ENCODE measurements around the gene ZCWPW1.

The ZCWPW1 gene

GRCh38 chr7:100413889-100414288, 14.6 kb downstream of the ZCWPW1 start:
- TF ChIP-seq CTCF (IDR thresholded peaks at IDR 0.05; ENCODE audit: extremely low read depth, missing control alignments): no peak
- no peak for DNase-seq (ENCODE audit: low spot score)

GRCh38 chr7:100413346-100413745, 15.2 kb downstream of the ZCWPW1 start:
- DNase-seq (ENCODE audit: low spot score): no peak
- TF ChIP-seq CTCF (IDR thresholded peaks at IDR 0.05; ENCODE audit: extremely low read depth, missing control alignments): no peak

DNA sequence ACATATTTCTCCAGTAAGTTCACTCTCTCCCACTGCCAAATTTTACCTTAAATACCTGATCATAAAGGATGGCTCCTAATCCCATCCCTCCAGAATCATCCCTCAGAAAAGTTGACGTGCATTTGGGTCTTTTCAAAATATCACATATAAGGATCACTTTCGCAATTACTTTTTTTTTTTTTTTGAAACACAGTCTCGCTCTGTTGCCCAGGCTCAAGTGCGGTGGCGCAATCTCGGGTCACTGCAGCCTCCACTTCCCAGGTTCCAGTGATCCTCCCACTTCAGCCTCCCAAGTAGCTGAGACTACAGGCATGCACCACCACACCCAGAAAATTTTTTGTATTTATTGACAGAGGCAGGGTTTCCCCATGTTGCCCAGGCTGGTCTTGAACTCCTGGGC, 17.4 kb downstream of the ZCWPW1 start:
- DNase-seq (ENCODE audit: low spot score): no peak
- no peak for TF ChIP-seq CTCF (IDR thresholded peaks at IDR 0.05; ENCODE audit: extremely low read depth, missing control alignments)

- DNase-seq (ENCODE audit: low spot score): peak; percentile 68
- peak; percentile 67 for TF ChIP-seq CTCF (IDR thresholded peaks at IDR 0.05; ENCODE audit: extremely low read depth, missing control alignments)
These were observed 21.0 kb downstream of the ZCWPW1 start for GRCh38 chr7:100407285-100408180.

DNA sequence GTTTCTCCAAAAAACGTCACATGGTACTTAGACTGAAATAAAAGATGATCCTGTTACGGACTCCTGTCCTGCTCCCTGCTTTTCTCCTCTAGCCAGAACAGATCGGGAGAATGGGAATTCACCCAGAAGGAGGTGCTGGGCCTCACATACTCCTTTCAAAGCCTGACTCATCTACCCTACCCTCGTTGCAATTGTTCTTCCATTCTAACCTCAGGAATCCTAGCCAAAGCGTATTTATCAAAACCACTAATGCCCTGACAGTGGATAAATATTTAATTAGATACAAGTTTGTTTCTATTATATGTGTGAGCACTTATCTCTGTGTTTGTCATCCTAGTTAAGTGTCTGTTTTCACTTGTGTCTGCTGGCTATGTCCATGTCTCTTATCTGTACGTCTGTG, 21.7 kb downstream of the ZCWPW1 start:
- no peak for DNase-seq (ENCODE audit: low spot score)
- TF ChIP-seq CTCF (IDR thresholded peaks at IDR 0.05; ENCODE audit: extremely low read depth, missing control alignments): no peak

DNA sequence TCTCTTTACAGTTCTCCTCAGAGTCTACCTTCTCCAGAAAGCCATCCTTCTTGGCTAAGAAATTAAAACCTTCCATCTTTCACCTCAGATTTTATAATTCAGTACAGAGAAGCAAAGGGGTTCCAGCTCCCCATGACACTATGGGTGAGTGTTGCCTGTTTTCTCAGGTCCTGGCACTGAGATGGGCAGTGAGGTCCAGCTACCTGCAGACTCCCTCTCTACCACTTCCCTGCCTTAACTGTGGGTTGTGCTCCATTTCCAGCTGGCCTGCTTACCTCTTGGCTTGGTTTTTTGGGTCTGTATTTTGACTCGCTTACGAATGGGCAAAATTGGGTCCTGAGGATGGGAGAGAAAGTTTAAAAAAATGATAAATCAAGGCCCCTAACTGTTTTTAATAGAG, 26.3 kb downstream of the ZCWPW1 start:
- DNase-seq (ENCODE audit: low spot score): no peak
- TF ChIP-seq CTCF (IDR thresholded peaks at IDR 0.05; ENCODE audit: extremely low read depth, missing control alignments): no peak

DNA sequence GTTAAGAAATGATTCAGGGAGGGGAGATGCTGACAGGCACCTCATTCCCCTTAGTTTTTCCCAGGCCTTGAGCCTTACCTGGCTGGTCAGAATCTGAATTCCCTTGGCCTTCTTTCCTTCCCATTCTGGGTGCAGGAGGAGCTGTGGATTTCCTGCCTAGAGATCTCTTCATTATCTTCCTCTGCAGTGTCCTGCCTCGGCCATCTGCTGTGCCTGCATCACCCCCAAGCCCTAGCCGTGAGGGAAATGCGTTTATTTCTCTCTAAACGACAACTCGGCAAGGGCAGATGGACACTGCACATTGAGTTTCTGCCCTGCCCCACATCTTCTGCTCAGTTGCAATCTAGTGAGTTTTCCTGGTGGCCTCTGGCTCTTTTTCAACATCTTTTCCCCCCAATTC, 26.7 kb downstream of the ZCWPW1 start:
- no peak for TF ChIP-seq CTCF (IDR thresholded peaks at IDR 0.05; ENCODE audit: extremely low read depth, missing control alignments)

More for the DNA sequence above, 26.7 kb downstream of the ZCWPW1 start:
- no peak for DNase-seq (ENCODE audit: low spot score)

Measured in GM20000 (cell line).